ENCODE measurements around the gene ELF2.
"Not testable (repeated sequence)": the region's sequence is repeated elsewhere in the genome, so short reads cannot be mapped to it uniquely, and the experiment has no call there.

Gene ELF2

DNA sequence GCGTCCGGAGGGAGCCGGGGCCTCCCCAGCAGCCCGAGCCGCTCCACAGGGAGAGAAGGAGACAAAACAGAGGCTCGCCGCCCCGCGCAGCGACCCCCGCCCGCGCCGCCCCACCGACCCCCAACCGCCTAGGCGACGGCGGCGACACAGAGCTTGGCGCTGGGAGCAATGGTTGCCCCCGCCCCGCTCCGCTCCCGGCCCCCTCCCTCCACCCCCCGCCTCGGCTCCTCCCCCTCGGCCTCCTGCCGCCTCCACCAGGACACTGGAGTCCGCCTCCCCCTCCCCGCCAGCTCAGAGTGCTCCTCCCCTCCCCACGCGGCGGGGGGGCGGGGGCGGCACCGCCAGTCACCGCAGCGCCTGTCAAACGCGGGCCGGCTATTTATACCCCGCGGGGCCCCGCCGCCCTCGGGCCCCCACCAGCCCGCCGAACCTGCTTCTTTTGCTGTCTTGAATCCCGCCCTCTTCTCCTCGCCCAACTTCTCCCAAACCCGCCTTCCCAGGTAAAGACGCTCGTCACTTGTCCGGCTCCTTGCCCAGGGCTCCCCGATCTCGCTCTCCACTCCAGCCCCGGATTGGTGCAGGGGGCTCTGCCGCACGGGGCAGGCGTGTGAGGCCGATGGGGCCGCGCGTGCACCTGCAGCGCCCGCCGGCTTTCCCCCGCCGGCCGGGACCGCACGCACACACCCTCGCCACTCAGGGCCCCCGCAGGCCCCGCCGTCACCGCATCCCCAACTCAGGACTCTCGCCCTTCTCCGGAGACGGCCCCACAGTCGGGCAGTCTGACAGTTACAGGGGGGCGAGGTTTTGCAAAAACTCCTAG is at the start of gene ELF2:
ELF2 (minus strand) TSS at position 170 of the 820 bp plus-strand sequence. CDS start 39,517 bp downstream, outside the sequence.
- peak; percentile 65 to 87 for DNase-seq (ENCODE audit: low spot score in 2 of 2)
- Mint-ChIP-seq H3K4me3 (peak within 1 kb of the TSS; percentile 81), H3K36me3 (no peaks in the 10 kb centered on the region), H3K27ac (peak within 1 kb of the TSS; percentile 81), H3K4me1 (peaks cover 19% of the 10 kb centered on the region), H3K9me3 (no peaks in the 10 kb centered on the region)
- ATAC-seq: peak; percentile 68

DNA sequence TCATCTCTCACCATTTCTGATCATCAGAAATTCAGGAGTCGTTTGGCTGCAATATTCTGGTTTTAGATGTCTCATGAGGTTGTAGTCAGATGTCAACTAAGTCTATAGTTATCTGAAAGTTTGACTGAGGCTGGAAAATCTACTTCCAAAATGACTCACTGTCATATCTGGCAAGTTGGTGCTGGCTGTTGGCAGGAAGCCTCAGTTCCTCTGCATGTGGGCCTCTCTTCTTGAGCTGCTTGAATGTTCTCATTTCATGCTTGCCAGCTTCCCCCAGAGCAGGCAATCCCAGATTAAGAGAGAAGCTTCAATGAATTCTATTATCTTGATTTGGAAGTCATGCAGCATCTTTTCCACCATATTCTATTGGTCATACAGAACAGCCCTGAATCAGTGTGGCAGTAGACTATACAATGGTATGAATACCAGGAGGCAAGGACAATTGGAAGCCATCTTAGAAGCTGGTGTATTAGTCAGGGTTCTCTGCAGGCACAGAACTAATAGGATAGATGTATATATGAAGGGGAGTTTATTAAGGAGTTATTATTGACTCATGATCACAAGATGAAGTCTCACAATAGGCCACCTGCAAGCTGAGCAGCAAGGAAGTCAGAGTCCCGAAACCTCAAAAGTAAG is 46.8 kb upstream of the ELF2 start:
- Mint-ChIP-seq H3K36me3 (no peaks in the 10 kb centered on the region), H3K4me3 (no peak overlapping the region), H3K4me1 (peaks cover 16% of the 10 kb centered on the region), H3K9me3 (peaks cover 2% of the 10 kb centered on the region), H3K27ac (no peak overlapping the region)
- DNase-seq (ENCODE audit: low spot score in 2 of 2) (no peak), ATAC-seq (peak; percentile 80)

DNA sequence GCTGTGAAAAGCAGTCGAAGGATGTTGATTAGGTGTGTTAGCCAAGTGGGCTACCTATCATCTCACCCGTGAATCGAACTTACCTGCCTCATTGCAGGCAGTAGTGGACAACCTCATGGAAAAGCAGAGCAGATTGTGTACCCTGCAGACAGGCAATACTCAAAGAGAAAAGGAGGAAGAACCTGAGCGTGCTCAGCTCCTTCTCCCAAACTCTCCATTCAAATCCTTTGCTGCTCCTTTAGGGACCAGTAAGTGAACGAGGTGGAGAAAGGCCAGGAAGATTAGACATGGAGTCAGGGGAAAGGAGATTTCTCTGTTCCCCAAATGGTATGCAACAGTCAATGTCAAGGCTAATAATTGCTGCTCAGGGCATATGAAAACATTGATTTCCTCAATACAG is 45.2 kb upstream of the ELF2 start:
- ATAC-seq: no peak
- Mint-ChIP-seq H3K27ac (no peak overlapping the region), H3K36me3 (no peaks in the 10 kb centered on the region), H3K9me3 (peaks cover 2% of the 10 kb centered on the region), H3K4me1 (peaks cover 16% of the 10 kb centered on the region), H3K4me3 (no peak overlapping the region)
- DNase-seq (ENCODE audit: low spot score in 2 of 2): no peak

DNA sequence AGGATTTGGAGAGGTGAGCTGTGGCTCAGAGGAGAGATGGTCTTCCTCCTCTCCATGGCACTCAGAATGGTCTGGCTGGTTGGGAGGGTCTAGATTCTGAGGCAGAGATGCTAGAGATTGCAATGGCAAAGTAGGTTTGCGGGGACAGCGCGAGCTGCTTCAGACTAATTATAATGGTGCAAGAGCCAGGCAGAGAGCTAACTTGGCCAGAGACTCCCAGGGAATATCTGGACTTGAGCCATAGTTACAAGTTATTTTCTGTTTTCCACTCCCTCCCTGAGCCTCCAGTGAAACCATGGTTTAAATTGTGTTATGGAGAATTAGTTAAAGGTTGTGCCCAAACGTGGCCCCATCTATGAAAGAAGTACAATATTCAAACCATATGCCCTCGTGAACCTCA is 44.7 kb upstream of the ELF2 start:
- no peak overlapping the region for H3K4me3 Mint-ChIP-seq
- no peak overlapping the region for H3K27ac Mint-ChIP-seq
- H3K4me1 Mint-ChIP-seq: peaks cover 16% of the 10 kb centered on the region
- H3K9me3 Mint-ChIP-seq: peaks cover 2% of the 10 kb centered on the region
- no peak for DNase-seq (ENCODE audit: low spot score in 2 of 2)
- no peak for ATAC-seq
- H3K36me3 Mint-ChIP-seq: no peaks in the 10 kb centered on the region

DNA sequence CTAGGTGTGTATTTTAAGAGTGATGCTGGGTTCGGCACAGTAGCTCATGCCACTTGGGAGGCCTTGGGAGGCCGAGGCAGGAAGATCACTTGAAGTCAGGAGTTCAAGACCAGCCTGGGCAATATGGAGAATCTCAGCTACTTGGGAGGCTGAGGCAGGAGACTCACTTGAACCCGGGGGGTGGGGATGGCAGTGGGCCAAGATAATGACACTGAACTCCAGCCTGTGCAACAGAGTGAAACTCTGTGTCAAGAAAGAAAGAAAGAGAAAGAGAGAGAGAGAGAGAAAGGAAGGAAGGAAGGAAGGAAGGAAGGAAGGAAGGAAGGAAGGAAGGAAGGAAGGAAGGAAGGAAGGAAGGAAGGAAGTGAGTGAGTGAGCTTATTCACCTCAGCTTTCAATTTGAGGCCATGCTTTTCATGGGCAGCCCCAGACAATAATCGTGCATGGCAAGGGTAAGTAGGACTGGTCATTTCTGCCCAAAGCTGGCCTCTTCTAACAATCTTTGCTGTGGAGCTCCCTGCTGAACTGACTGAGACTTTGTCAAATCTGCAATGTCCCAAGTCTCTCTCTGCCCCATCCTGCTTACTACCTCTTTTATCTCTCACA is 42.5 kb upstream of the ELF2 start:
- peaks cover 16% of the 10 kb centered on the region for H3K4me1 Mint-ChIP-seq
- H3K27ac Mint-ChIP-seq: peak overlapping the region; percentile 63
- DNase-seq (ENCODE audit: low spot score in 2 of 2) (no peak), ATAC-seq (no peak)
- no peaks in the 10 kb centered on the region for H3K36me3 Mint-ChIP-seq
- no peak overlapping the region for H3K4me3 Mint-ChIP-seq
- H3K9me3 Mint-ChIP-seq: peaks cover 2% of the 10 kb centered on the region

DNA sequence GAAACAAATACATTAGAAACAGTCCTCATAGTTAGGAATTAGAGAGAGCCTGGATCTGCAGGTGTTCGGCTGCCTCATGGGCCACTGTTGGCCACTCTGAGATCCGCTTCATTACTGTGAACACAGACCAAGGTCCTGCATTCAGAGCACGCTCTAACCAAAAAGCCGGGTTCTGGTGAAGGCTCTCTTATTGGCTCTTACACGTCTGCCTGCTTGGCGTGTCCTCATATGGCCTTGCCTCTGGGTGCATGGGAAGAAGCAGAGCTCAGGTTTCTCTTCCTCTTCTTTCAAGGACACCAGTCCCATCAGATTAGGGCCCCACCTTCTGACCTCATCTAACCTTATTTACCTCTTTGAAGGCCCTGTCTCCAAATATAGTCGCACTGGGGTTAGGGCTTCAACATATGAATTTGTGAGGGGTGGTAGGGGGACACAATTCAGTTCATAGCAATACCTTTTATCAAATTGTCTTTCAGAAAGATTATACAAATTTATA is 37.1 kb upstream of the ELF2 start:
- Mint-ChIP-seq H3K27ac (no peak overlapping the region), H3K36me3 (no peaks in the 10 kb centered on the region), H3K4me3 (no peak overlapping the region), H3K4me1 (no peaks in the 10 kb centered on the region), H3K9me3 (no peaks in the 10 kb centered on the region)
- ATAC-seq (no peak), DNase-seq (ENCODE audit: low spot score in 2 of 2) (no peak)

DNA sequence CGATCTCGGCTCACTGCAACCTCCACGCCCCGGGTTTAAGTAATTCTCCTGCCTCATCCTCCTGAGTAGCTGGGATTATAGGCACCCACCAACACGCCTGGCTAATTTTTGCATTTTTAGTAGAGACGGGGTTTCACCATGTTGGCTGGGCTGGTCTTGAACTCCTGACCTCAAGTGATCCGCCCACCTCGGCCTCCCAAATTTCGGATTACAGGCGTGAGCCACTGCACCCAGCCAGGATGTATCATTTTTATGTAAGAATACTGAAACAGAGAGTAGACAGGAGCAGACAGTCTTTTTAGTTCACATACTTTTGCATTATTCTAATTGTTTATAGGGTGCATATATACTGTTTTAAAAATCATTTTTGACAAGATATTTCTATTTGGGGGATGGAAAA is 36.6 kb upstream of the ELF2 start:
- not testable (repeated sequence) for H3K4me1 Mint-ChIP-seq; DNase-seq (ENCODE audit: low spot score in 2 of 2); H3K36me3 Mint-ChIP-seq; H3K9me3 Mint-ChIP-seq; H3K4me3 Mint-ChIP-seq; H3K27ac Mint-ChIP-seq; ATAC-seq

DNA sequence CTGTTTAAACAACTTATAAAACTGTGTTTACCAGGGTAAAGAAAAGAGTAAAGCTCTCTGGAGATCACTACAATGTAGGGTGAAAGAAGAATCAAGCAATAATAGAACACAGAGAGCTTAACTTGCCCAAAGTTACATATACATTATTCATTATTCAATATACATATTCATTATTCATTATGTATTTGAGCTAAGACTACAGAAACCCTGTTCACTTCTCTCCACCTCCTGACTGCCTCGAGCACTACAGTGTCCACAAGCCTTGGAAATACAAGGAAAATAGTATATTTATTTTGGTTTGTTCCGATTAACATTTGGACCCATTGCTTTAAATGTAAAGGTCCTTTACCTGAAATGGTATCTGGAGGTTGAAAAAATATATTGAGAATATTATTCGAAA is 35.9 kb upstream of the ELF2 start:
- Mint-ChIP-seq H3K36me3 (no peaks in the 10 kb centered on the region), H3K27ac (no peak overlapping the region), H3K9me3 (no peaks in the 10 kb centered on the region), H3K4me1 (no peaks in the 10 kb centered on the region), H3K4me3 (no peak overlapping the region)
- DNase-seq (ENCODE audit: low spot score in 2 of 2) (no peak), ATAC-seq (no peak)

DNA sequence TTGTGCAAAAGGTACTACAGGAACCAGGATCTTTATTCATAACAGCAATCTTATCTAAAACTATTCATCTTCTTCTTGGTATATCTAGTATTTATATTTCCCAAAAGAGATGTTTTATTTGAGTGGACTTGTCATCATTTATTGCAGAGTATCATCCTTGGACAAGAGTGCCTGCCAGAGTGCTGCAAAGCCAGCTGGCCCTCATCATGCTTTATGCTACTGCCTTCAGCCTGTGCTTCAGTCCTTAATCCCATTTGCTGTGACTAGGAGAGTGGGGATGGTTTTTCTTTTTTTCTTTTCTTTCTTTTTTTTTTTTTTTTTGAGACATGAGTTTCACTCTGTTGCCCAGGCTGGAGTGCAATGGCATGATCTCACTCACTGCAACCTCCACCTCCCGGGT is 33.5 kb upstream of the ELF2 start:
- Mint-ChIP-seq H3K4me3 (no peak overlapping the region), H3K27ac (no peak overlapping the region), H3K9me3 (no peaks in the 10 kb centered on the region), H3K4me1 (no peaks in the 10 kb centered on the region), H3K36me3 (no peaks in the 10 kb centered on the region)
- DNase-seq (ENCODE audit: low spot score in 2 of 2): no peak
- ATAC-seq: no peak

DNA sequence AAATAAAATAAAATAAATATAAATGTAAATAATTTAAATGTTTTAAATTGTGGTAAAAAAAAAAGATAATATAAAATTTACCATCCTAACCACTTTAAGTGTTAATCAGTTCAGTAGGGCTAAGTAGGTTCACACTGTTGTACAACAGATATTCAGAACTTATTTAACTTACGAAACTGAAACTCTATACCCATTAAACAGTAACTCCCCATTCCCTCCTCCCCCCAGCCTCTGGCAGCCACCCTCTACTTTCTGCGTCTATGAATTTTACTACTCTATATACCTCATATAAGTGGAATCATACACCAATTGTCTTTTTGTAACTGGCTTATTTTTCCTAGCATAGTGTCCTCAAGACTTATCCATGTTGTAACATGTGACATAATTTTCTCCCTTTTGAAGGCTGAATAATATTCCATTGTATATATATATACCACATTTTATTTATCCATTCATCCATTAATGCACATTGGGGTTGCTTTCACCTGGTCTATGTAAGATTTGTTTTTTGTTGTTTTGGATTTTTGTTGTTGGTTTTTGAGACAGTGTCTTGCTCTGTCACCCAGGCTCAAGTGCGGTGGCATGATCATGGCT is 32.5 kb upstream of the ELF2 start:
- Mint-ChIP-seq H3K4me1 (no peaks in the 10 kb centered on the region), H3K4me3 (no peak overlapping the region), H3K27ac (no peak overlapping the region)

DNA sequence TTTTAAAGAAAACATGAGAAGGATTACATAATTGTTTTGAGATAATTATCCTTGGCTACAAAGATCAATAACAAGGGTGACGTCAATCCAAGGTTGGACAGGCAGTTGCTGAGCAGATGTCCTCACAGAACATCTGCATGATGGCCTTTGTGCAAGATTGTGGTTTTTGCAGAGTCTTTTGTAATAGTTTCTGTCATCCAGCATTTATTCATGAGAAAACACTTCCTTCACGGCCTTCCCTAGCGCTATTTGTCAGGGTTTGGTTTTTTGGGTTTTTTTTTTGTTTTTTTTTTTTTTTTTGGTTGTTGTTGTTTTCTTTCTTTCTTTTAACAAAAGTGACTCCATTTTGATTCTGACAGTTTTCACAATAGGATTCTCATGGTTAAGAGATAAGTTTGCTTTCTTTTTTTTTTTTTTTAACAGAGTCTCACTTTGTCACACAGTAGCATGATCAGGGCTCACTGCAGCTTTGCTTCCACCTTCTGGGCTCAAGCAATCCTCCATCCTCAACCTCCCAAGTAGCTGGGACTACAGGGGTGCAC is 31.5 kb upstream of the ELF2 start:
- ATAC-seq (no peak), DNase-seq (ENCODE audit: low spot score in 2 of 2) (no peak)
- Mint-ChIP-seq H3K9me3 (no peaks in the 10 kb centered on the region), H3K4me1 (no peaks in the 10 kb centered on the region), H3K27ac (no peak overlapping the region), H3K4me3 (no peak overlapping the region), H3K36me3 (no peaks in the 10 kb centered on the region)

More for the DNA sequence above, 32.5 kb upstream of the ELF2 start:
- ATAC-seq (no peak), DNase-seq (ENCODE audit: low spot score in 2 of 2) (no peak)
- Mint-ChIP-seq H3K9me3 (no peaks in the 10 kb centered on the region), H3K36me3 (no peaks in the 10 kb centered on the region)

DNA sequence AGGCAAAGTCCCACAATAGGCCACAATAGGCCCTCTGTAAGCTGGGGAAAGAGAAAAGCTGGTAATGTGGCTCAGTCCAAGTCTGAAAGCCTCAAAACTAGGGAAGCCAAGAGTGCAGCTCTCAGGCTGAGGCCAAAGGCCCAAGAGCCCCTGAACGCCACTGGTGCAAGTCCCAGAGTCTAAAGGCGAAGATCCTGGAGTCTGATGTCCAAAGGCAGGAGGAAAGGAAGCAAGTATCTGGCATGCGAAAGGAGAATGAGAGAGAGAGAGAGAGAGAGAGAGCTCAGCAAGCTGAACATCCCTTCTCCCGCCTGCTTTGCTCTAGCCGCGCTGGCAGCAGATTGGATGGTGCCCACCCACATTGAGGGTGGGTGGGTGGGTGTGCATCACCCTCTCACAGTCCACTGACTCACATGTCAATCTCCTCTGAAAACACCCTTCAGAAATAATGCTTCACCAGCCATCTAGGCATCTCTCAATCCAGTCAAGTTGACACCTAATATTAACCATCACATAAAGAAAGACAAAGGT is 30.9 kb upstream of the ELF2 start:
- Mint-ChIP-seq H3K9me3 (no peaks in the 10 kb centered on the region), H3K4me1 (no peaks in the 10 kb centered on the region), H3K4me3 (no peak overlapping the region), H3K36me3 (no peaks in the 10 kb centered on the region), H3K27ac (no peak overlapping the region)
- no peak for ATAC-seq
- DNase-seq (ENCODE audit: low spot score in 2 of 2): no peak

DNA sequence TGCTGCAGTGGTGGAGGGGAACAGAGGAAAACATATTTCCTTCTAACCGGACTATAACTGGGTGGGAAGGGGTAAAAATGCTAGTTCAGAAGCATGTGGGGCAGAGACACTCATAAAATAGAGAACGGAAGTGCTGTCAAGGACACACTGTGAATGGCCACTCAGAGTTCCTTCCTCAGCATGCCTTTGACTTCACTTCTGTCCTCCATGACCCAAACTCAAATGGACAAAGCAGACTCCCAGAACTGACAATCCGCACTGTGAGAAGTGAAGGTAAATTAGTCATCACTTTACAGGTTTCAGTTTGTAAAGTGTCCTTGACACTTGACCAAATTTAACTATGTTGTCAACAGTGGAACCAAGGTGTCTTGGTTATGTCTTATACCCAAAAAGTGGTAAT is 30.2 kb upstream of the ELF2 start:
- no peak overlapping the region for H3K27ac Mint-ChIP-seq
- H3K4me1 Mint-ChIP-seq: no peaks in the 10 kb centered on the region
- ATAC-seq: no peak
- no peaks in the 10 kb centered on the region for H3K9me3 Mint-ChIP-seq
- H3K36me3 Mint-ChIP-seq: no peaks in the 10 kb centered on the region
- H3K4me3 Mint-ChIP-seq: no peak overlapping the region
- no peak for DNase-seq (ENCODE audit: low spot score in 2 of 2)

DNA sequence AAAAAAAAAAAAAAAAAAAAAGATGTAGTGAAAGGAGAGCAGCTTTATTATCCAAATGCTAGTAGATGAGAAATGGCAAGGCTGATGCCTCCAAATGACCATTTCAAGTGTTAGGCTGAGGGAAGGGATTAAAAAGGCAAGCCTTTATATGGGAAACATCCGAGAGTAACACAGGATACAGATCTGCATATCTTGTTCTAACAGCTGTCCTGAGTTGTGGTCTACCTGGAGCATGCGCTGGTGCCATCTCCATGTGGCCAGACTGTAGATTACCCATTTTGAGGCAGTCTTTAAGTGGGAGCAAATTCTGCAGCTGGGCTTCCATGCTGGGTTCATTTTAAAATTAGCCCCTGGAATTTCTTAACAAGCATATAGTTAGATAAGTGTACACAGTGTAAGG is 26.0 kb upstream of the ELF2 start:
- DNase-seq (ENCODE audit: low spot score in 2 of 2) (no peak), ATAC-seq (no peak)
- H3K4me3 Mint-ChIP-seq: no peak overlapping the region
- no peaks in the 10 kb centered on the region for H3K4me1 Mint-ChIP-seq
- H3K27ac Mint-ChIP-seq: no peak overlapping the region
- no peaks in the 10 kb centered on the region for H3K36me3 Mint-ChIP-seq
- no peaks in the 10 kb centered on the region for H3K9me3 Mint-ChIP-seq

DNA sequence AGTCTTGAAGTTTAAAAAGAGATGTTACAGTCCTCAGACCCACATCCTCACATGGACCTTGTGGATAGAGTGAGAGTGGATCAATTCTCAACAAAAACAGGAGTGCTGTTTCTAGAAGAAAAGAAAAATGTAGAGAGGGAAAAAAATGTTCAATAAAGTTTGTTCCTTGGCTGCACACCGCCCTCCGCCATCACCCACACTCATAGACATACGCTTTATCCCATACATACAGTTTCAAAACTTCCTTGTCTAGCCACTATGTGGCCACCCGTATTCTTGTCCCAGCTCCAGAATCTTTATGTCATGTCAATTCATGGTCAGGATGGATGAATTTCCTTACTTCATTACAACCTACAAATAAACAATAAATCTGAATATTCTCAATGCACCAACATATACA is 23.5 kb upstream of the ELF2 start:
- no peaks in the 10 kb centered on the region for H3K4me1 Mint-ChIP-seq
- H3K36me3 Mint-ChIP-seq: no peaks in the 10 kb centered on the region
- no peak for DNase-seq (ENCODE audit: low spot score in 2 of 2)
- no peak overlapping the region for H3K27ac Mint-ChIP-seq
- ATAC-seq: no peak
- H3K4me3 Mint-ChIP-seq: no peak overlapping the region
- no peaks in the 10 kb centered on the region for H3K9me3 Mint-ChIP-seq
